Esophagus muscularis mucosa (tissue), 3 donors: ENCODE results near the gene STK24.

ENCODE experiments used
- CTCF ChIP-seq, 3 experiments: fragments of 200-600 bp in 2 of 3; fragments of 450-650 bp in 1 of 3; sonication (generic) in 2 of 3; IDR thresholded peaks; one replicate each; pipeline ENCODE4 v1.5.1; 2017 to 2019; ENCODE audit warnings: antibody characterized with exemption in 3 of 3, mild to moderate bottlenecking in 2 of 3, moderate library complexity in 1 of 3
- POLR2A ChIP-seq: fragments of 450-650 bp; IDR thresholded peaks from one replicate; pipeline ENCODE4 v1.6.1; 2017; ENCODE audit warnings: antibody characterized with exemption, moderate library complexity, mild to moderate bottlenecking, low read depth

- no peak for TF ChIP-seq CTCF (IDR thresholded peaks at IDR 0.05)
- no peak for TF ChIP-seq POLR2A
These were observed 27.1 kb downstream of the STK24 start for GRCh38 chr13:98549728-98550317.
